GM21367 (cell line): ENCODE results near the gene RAD51B.

Source experiments
- ATAC-seq: cut with Tn5 transposase; IDR thresholded peaks from one replicate; pipeline ENCODE4 v1.9.1; 2021; ENCODE audit not compliant: unreplicated experiment

The RAD51B gene

DNA sequence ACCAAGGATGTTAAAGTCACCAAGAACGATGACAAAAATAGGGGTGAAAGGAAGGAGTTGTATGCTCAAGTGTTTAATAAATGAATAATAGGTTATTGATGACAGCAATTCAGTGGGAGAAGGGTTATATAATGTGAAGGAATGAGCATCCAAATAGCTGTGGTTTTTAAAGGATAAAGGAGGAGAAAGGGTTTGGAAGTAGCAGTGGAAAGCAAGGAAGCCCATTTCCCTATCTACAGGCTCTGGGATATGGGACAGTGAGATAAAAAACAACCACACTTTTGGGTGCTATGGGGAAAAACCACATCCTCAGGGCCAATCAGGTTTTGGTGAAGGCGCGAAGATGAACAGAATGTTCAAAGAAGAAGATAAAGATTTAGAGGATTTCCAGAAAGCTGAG lies 714.7 kb downstream of the RAD51B start:
- no peak for ATAC-seq

DNA sequence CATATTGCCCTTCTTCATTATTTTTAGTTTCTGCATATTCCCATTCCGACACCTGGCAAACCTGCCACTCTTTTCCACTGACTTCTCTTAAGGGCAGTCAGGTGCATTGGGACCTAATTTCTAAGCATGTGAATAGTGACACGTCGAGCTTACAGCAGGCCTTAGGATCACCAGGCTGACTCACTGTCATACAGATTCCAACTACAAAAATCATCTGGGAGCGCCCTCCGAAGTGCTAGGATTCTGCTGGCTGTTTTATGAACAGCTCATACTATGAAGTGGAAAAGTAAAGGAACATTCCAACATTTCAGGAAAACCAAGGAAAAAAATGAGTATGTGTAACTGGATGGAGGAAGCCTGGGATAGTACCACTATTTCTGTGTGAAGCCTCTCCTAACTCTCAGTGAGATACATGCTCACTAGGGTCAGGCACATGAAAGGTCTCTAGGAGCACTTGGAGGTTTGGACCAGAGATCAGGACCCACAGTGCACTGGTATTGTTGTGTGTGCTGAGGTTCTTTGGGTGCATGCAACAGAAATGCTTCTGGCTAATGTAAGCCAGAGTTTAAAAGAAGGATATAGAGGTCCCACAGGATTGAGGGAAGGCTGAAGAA lies 715.9 kb downstream of the RAD51B start:
- ATAC-seq: no peak

DNA sequence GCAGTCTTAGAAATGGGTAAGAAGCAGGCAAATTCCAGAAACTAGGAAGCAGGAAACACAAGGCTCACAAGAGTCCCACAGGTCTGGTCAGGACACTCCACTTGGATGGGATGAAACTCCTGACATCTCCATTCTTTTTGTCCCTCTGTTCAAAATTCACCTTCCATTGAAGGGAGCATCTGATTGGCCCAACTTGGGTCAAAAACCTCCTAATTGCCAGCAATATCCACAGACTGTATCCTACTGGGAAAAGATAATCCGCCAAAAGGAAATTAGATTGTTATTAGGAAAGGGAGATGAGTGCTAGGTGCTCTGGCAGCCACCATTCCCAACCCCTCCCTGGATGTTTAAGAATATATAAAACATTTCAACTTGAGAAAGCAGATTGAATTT lies 716.4 kb downstream of the RAD51B start:
- ATAC-seq: no peak

DNA sequence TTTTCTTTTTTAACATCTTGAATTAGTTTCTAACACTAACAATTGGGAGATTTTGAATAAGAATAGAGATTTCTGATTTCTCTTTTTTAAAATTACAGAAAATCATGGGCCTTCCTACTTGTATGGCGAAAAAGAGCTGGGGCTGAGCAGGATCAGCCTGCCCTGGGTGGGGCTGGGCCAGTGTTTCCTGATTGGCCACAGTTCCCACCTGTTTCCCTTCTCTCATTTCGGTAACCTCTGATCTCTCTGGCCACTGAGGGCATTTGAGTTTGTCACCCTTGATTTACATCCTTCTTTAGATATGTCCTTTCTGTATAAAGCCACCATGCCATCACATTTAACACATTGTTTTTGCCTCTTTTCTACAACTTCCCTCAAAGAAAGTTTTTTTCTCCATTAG lies 719.1 kb downstream of the RAD51B start:
- ATAC-seq: no peak

DNA sequence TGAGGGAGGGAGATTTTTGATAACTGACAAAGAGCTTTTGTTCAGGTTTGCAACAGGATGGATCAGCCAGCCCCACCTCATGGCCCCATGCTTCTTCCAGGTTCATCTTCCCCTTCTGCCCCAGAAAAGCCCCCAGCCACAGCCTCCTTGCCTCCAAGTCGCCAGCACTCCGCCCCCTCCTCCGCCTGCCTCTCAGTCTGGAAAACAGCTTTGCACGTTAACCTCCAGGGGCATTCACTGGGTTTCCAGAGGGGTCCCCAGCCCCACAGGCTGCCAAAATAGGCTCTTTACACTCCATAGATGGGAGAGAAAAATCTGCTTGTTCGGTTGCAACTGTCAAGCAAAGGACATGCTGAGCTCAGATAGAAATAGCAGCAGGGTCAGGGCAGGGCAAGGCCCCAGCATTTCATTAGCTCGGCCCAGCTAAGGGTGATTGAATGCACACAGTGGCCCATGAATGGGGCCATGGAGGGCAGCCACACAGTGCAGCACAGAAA lies 719.7 kb downstream of the RAD51B start:
- no peak for ATAC-seq

DNA sequence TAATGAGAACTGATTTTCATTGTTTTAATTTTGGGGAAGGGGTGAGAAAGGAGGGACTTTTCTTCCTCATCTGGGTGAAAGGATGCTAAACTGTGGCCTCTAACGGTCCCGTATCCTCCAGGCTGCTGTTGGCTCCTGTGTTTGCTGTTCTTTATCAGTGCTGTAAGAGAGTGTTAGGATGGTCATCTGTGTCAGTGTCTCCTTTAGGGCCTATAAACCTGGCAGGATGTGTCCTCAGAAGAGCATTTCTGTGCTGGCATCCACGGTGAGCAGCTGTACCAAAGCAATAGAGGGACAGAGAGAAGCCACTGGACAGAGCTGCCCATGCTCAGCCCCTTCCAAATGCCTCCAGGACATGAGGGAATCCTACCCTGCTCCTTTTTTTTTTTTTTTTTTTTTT lies 720.2 kb downstream of the RAD51B start:
- ATAC-seq: no peak

DNA sequence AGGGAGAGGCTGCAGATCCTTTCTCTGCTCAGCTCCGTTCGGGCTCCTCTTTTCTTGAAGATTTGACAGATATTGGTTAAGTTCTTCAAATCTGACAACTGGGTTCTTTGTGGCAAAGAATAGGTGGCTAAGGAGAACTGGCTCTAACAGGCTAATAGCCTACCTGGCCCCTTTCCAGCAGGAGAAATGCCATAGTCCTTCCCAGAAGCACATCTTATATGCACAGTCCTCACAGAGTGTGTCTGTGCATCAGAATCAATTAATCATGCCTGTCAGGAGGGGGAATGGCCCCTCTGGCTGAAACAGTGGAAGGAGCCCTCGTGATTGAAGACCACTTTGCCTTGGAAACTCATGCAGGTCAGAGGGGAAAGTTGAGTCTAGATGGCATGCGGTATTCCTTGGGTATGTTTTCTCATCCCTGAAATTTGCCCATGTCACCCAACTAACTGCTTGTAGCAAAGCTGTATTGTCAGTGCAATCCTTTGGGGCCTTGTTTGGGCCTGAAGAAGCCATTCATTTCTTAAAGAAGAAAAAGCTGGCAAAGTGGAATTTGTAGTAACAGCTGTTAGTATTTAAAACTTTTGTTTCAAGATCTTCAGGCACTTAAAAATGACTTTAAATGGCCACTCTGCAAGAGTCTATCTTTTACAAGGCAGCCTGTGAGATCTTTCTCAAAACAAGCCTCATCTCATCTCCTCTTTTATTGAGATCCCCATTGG lies 721.8 kb downstream of the RAD51B start:
- no peak for ATAC-seq

DNA sequence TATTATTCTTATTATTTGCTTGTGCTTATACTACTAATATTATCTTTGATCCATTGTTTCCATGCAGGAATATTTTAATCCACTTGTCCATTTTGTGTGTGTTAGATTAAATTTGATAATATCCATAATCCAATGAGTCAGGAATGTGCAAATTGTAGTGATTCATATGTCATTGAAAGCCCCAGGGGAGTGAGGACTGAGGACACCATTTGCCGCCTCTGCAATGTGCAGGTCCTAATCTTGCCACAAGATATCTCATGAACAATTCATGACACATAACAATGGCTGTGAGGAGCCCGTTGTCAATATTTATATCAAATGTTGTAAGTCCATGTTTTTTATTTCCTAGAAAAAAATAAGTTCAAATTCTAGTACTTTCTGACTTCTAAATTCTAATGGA lies 722.8 kb downstream of the RAD51B start:
- ATAC-seq: no peak

DNA sequence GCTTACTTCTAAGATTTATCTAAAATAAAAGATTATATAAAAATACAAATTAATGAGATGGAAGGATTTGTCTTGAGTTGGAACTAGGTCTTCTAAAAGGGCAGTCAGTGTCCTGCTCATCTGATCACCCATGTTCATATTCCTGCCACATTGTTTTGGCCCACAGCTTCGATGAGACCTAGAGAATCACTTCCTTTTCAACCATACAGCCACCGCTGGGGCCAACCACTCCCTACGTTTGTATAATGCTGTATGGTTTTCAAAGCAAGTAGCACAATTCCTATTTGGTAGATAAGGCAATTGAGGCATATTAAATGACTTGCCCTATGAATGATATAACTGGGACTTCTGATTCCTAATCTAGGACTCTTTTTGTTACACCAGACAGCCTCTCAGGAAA lies 723.9 kb downstream of the RAD51B start:
- ATAC-seq: no peak

DNA sequence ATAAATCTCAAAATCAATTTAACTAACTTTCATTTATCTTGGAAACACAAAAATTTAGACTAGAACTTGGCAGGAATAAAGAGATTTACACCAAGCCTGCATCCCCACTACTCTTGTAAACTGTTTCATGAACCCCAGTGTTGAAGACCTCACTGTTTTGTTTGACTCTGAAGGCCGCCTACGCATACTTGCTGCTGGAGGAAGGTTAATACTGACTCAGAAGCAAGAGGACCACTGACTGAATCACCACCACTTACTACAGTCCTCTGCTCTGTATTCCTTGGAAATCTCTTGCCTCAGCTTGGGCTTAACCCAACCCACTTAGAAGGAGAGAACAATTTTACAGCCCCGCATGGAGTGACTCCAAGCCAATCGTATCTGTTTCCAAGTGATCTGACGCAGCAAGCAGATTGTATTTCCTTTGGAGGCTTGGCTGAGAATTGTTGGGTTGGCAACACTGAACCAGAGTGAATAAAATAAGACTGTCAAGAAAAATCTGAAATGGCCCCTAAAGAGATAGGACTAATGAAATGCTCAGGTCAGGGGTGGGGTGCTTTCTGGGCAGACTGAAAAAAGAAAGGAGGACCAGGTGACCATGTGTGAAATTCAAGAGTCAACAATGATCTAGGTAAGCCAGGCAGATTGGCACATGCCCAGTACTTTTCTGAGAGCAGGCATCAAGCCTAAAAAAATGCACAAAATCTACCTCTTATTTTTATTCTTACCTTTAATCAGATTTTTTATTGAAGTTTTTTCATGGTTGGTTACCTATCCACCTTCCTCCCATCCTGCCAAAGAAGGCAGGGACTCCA lies 724.7 kb downstream of the RAD51B start:
- no peak for ATAC-seq

DNA sequence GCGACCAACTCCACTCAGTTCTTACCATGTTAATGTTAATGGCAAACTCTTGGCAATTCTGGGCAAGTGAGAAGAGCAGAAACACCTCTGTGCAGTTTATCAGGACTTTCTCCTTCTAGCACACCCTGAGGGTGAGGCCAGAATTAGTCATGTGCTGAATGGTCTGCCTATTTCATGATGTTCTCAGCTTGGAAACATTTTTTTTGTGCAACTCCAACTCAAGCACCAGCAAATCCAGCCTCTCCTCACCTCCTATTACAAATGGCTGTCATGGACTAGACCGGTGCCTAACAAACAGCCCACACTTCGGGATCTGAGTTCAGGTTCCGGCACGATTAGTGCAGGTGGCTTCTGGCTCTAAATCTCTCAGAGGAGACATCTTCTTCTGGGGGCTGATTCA lies 727.3 kb downstream of the RAD51B start:
- ATAC-seq: no peak

DNA sequence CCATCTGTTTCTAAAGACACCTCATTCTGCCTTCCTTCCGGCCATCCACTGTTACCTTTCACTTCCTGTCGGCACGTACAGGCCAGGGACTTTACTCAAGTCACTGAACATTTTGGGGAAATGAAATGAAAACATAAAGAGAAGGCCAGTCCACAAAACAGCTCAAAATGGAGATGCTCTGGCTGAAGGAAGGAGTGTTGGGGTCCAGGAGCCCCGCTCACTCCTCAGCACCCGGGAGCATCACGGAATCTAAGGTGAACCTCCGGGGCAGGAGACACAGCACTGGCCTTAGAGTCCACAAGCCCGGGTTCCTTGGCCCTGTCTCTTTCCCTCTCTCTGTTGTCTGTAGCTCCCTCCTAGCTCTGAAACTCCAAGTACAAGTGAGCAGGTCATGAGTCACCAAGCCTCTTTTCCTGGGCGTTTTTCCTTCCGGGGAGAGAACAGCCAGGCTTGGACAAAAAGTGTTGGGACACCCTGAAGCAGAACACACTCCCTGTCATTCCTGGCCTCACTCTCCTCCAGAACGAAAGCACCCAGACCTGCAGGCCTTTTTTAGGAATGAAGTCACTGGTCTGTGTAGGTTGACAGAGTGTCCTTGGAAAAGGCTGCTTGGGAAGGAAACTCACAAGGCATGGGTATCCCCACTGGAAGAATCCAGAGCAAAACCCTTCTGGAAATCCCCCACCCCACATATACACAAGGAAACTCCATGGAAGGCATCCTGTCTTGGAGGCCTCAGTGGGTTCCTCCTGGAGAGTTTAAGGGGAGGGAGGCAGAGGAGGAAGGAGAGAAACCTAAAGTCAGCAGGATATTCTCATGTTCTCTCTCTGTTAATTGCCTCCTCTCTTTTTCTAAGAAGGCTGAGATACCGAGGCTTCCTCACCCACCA lies 728.0 kb downstream of the RAD51B start:
- no peak for ATAC-seq

DNA sequence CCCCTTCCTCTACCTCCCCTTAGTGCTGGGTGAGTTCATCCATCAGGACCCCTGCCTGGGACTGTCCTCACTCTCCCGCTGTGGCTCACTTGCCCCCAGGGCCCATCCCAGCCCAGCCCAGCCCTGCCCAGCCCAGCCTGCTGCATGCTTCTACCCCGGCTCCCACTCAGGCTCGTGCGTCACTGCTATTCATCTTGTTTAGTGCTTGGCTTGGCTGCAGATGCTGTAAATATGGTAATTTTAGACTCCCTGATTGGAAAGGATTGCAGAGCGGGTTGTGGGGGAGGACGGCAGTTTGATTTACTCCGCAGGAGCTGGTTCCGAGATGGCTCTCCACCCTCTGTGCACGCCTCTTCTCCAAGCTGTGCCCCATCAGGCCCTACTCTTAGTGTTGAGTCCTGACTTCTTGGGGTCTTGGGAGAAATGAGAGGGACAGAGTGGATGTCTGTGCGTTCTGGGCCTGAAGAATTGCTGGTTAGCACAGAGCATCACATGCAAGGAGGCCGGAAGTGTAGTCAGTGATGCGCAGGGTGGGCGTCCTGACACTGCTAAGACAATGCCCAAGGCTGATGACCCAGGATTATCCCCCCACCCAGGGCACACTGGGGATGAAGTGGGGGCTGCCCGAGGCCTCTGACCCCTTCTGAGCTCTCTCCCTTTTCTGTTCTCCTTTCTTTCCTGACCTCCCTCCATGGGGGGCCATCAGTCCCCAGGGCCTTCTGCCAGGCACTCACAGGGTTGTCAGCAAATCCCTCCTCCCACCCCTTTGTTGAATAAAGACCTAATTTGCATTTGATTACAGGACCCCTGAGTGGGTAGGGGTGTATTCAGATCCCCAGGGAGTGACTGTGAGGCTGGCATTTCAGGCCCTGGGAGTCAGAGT lies 728.9 kb downstream of the RAD51B start:
- no peak for ATAC-seq

DNA sequence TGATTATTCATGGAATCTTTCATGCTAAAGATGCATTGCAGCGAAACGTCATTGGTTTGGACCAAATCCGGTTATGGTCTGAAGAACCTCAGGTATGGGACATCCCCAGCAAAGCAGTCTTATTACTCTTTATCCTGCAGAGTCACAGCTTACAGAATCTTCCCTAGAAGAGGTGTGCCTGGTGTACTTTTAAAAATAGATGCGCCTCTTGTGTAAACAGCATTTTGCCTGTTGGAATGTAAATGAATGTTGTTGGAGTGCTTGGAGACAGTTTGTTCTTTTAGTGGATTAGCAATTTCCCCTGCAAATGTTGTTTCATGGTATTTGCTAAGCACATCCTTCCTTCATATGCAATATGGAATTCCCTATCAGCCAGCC lies 730.7 kb downstream of the RAD51B start:
- ATAC-seq: no peak

DNA sequence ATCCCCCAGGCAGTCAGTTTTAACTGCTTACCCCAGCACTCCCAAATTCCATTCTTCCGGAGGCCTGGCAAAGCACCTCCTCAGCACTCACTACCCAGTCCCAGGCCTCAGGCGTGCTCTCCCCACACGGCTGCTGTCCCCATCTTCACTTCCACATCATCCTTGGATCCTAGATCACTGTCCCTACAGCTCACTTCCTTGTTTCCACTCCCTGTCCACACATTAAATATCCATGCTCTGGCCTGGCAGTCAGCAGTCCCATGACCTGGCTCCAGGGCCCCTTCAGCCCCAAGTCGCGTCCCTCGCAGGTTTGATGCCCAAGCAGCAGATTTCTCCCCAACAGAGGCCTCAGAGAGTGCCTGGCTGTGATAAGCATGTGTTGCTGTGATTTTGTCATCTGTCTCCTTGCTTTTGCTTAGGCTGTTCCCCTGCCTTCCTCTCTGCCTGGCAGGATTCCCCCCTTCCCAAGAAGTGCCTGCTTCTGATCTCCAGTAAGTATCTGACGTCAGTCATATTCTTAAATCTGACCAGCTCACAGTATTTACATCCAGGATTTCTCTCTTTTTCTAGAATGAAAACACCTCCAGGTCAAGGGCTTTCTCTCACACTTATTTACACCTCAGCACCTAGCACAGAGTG lies 731.6 kb downstream of the RAD51B start:
- no peak for ATAC-seq

DNA sequence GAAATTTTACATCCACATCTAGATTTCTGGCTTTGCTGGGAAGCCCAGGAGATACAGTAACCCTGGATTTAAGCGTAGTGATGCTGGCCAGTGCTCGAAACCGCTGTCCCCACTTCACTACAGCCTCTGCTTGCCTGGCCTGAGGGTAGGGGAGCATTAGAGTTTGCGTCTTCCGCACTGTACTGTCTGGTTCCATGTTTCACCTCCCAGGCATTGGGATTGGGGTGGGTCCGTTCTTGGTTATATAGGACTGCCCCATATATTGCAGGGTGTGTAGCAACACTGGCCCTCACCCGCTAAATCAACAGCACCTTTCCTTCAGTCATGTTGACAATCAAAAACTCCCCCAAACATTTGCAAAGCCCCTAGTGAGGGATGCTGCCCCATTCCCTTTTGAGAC lies 732.5 kb downstream of the RAD51B start:
- ATAC-seq: no peak

DNA sequence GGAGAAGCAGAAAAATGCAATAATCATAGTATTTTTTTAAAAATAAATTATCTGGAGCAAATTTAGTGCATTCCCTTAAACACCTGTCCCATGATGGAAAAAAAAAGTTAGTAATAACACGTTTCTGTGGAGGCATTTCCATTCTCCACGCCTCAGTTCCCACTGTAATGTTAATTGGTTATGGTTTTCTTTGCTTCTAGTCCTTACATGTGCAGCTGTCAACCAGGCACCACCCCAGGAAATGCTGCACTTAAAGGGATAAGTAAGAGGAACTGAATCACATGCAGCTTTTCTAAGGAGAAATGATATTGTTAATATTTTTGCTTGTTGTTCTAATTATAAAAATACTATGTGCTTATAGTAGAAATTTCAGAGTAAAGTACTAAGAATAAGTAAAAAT lies 733.0 kb downstream of the RAD51B start:
- ATAC-seq: no peak

DNA sequence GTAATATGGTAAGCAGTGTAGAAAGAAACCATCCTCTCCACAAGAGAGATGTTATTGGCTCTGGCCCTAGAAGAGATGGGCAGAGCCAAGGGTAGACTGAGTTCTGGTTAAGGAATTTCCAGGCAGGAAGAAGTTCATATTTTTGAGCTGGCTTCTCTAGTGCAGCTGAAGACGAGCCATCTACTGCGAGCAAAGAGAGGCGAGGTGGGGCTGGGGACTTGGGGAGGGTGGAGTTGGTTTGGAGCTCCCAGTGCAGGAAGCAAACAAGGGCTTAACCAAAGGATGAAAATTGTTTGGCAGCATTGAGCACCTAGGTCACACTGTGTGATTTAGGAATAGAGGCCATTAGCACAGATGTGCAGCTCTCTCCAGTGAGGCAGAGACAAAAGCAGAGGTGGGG lies 733.7 kb downstream of the RAD51B start:
- no peak for ATAC-seq

DNA sequence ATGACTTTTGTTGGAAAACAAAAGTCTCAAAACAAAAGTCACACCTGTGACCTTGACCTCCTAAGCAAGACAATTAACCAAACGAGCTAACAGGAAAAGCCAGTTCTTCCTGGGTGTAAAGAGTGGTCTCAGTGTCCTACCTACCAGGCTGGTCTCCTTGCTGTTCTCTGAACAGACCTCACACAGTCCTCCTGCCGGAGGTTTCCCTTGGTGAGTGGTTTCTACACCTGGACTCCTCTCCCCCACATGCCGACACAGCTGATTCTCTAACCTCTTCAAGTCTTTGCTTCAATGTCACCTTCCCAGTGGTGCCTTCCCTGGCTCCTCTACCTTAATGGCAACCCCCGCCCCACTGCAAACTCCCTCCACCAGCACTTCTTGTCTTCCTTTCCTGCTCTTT lies 734.7 kb downstream of the RAD51B start:
- no peak for ATAC-seq

DNA sequence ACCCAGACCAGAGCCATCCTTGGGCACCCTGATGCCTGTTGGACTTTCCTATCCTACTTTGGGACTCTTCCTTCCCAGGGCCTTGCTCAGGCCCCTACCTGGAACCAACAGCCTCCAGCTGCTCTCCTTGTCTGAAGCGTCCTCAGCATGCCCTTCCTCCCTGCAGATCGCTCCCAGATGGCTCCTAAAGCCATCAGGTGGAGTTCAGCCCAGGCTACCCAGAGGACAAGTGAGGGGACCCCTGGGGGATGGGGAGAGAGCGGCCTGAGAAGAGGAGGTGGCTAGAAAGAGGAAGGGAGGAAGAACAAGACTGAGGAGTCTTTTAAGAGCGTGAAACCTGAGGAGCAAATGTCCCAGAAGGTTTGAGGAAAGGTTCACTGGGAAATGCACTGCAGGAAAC lies 736.7 kb downstream of the RAD51B start:
- ATAC-seq: no peak
